HG02938 (cell line): ENCODE results near the gene KLF13.

Experiments used
- ATAC-seq: cut with Tn5 transposase; IDR thresholded peaks from one replicate; pipeline ENCODE4 v1.9.1; 2021; ENCODE audit warnings: mild to moderate bottlenecking, moderate library complexity; ENCODE audit not compliant: unreplicated experiment

The KLF13 gene

DNA sequence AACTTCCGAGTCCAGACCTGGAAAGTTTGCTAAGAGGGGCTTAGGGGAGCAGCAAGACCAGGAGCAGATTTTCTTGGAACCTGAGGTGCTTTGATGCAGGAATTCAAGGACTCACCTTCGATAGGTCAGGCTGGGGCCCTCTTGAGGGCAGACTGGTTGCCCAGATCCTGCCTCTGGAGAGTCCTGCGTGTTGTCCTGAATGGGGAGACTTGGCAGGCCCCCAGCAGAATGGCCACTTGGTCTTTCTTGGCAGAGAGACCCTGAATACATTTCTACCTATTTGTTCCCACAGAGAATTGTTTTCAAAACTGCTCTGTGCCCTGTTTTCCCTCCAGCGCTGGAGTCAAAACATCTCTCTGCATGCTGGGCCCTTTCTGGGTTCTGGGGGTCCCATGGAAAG, 4.2 kb downstream of the KLF13 start:
- ATAC-seq: no peak

DNA sequence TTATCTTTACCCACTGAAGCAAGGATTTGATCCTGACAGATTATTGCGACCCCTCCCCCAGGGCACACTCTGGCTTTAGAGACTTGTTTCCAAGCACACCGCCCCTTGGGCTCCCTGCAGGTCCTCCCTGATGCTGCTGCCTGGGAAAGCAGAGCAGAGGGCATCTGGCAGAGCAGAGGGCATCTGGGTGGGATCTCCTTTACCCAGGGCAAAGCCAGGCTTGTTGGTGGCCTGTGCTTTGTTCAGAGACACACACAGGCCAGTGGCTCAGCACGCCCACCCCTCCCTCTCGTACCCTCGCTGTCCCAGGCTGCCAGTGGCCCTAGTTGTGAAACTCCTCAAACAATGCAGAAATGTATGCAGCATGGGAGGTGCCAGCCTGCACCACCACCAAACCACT, 4.8 kb downstream of the KLF13 start:
- ATAC-seq: no peak

GRCh38 chr15:31332020-31332680, 5.5 kb downstream of the KLF13 start:
- ATAC-seq: no peak

- no peak for ATAC-seq
These were observed 6.0 kb downstream of the KLF13 start for GRCh38 chr15:31332681-31333071.

- ATAC-seq: no peak
These were observed 6.5 kb downstream of the KLF13 start for GRCh38 chr15:31333119-31333518.

DNA sequence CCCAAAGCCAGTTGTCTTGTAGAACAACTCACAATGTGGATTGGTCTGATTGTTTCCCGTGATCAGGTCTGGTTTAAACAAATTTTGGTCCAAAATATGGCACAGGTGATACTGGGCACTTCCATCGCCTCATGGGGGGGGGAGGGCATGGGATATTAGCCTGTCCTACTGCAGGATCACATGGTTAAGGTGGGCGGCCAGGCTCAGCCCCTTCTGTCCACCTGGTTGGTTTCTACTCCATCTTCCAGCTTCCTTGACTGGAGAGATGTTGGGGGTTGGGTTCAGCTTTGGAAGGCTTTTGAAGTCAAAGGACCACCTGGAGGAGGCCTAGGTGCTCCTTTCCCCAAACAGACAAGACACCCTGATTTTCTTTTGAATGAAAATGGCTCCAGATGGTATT, 7.2 kb downstream of the KLF13 start:
- ATAC-seq: no peak

- ATAC-seq: no peak
These were observed 9.5 kb downstream of the KLF13 start for GRCh38 chr15:31335989-31336592.

DNA sequence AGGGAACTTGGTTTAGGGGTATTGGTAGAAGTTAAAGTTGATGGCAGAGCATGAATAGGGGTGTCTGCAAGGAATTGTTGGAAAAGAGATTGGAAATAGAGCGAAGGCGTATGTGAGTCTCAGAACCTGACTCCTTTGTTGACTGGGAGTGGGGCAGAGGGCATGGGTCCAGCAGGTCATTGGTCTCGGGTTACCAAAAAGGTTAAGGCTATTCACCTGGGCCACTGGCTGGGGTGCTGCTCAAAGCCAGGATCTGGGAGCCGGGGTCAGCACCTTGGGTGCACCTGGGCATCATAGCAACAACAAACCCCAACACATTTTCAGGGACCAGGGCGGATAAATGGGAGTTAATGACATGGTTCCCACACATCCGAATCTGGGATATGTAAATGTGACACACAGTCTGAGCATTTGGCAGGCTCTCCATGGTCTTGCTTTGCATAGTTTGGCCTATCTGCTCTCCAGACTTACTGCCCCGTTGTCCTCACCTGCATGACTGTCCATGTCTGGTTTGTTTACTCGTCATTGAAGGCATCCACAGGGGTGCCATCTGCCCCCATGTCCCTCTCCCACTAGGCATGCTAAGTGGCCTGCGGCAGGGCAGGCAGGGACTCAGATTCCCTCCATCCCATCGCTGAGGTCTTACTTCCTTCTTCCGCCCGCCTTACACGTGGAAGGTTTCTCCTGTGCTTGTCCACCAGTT, 10.1 kb downstream of the KLF13 start:
- ATAC-seq: no peak

DNA sequence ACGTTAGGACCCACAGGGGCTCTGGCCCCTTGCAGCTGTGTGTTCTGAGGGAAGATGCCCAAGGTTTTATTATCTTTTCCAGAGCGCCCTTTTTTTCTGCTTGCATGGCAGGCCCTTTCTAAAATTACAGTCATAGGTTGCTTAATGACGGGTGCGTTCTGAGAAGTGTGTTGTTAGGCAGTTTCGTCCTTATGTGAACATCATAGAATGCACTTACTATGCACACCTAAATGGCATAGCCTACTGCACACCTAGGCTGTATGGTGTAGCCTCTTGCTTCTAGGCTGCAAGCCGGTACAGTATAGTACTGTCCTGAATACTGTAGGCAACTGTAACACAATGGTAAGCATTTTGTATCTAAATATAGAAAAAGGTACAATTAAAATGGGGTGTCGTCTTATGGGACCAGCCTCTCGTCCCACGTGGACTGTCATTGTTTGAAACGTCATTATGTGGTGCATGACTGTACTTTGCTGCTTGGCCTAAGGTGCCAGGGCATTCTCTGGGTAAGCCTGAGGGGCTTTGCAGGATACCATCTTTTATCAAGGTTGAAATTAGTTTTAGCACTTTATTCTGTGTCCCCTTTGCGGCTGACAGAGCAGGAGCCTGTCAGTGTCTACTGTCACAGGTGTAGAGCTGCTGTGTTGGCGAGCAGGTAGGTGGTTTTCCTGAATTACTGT, 10.9 kb downstream of the KLF13 start:
- ATAC-seq: no peak

GRCh38 chr15:31338318-31338878, 11.8 kb downstream of the KLF13 start:
- peak; percentile 44 for ATAC-seq

- ATAC-seq: peak; percentile 34
These were observed 12.4 kb downstream of the KLF13 start for GRCh38 chr15:31338879-31339557.

DNA sequence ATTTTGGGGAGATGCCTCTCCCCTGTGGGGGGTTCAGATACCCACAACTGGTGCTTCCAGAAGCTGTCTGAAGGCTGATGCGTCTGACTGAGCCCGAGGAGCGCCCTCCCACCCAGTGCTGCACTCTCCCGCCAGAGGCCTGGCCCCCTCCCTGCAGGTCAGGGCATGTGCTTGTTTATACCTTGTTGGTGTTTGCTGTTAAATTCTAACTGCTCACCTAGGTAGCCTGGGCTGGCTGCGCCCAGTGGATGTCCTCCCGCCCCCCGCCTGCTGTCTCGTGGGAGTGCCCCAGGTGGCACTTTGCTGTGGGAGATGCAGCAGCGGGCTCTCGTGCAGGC, 12.9 kb downstream of the KLF13 start:
- no peak for ATAC-seq

GRCh38 chr15:31340047-31340446, 13.4 kb downstream of the KLF13 start:
- no peak for ATAC-seq

GRCh38 chr15:31340592-31340991, 14.0 kb downstream of the KLF13 start:
- ATAC-seq: no peak

DNA sequence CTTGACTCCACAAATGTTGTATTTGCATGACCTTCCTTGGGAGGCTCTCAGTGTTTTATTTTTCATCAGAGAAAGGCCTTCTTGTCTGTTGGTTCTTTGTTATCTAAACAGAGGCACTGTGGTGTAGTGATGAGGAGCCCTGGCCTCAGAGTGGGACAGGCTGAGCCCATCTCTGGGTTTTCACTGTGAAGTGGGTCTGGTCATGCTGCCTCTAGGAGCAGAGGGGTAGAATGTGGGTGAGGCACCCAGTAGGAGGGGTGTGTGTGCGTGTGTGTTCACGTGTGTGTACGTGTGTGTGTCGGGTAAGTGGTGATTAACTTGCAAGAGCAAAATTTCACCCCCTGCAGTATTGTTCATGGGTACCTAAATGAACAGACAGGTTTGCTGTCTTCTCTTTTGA, 14.4 kb downstream of the KLF13 start:
- ATAC-seq: no peak

GRCh38 chr15:31341496-31342195, 15.0 kb downstream of the KLF13 start:
- no peak for ATAC-seq

GRCh38 chr15:31342381-31342780, 15.7 kb downstream of the KLF13 start:
- ATAC-seq: no peak

- ATAC-seq: no peak
These were observed 16.4 kb downstream of the KLF13 start for GRCh38 chr15:31342781-31343626.

DNA sequence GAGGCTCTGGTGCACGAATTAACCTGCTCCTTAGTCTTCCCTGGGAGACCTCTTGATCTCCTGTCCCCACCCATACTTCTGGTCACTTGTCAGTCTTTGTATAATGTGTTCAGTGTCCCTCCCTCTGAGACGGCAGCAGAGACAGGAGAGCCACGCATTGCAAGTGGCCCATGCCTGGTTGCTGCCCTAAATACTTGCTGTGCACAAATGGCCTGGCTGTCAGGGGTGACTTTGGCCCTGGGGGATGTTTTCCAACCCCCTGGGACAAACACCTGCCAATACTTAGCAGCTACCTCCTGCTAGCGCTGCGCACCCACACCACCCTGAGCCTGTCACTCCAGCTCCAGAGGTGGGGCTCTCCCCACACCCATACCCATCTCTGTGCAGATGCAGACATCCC, 17.2 kb downstream of the KLF13 start:
- ATAC-seq: no peak

DNA sequence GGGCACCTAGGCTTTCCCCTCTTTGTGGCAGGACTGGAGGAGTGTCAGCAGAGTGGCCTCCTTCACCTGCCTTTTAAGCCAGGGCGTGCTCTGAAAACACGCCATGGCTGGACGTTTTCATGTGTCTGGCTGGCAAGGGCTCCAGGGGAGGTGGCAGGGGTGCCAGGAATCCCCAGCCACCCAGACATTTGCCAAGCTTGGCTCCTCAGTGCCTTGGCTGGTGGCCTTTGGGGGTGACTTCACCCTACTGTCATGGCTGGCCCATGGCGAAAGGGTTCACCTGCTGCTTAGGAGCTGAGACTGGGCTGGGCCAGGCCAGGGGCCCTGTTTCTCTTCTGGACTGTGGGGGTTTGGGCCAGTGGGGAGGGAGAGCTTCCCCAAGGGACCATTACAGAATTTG, 17.6 kb downstream of the KLF13 start:
- no peak for ATAC-seq
